Measurements from ENCODE around the gene CABLES1.

- TF ChIP-seq, protein P1, sequence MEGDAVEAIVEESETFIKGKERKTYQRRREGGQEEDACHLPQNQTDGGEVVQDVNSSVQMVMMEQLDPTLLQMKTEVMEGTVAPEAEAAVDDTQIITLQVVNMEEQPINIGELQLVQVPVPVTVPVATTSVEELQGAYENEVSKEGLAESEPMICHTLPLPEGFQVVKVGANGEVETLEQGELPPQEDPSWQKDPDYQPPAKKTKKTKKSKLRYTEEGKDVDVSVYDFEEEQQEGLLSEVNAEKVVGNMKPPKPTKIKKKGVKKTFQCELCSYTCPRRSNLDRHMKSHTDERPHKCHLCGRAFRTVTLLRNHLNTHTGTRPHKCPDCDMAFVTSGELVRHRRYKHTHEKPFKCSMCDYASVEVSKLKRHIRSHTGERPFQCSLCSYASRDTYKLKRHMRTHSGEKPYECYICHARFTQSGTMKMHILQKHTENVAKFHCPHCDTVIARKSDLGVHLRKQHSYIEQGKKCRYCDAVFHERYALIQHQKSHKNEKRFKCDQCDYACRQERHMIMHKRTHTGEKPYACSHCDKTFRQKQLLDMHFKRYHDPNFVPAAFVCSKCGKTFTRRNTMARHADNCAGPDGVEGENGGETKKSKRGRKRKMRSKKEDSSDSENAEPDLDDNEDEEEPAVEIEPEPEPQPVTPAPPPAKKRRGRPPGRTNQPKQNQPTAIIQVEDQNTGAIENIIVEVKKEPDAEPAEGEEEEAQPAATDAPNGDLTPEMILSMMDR (IDR thresholded peaks at IDR 0.05; ENCODE audit: poor library complexity): no peak
- TF ChIP-seq EZH2 (IDR thresholded peaks at IDR 0.05; ENCODE audit: borderline replicate concordance): no peak
Observed at GRCh38 chr18:23210526-23210925, 75.2 kb downstream of the CABLES1 start.
